ENCODE data around the gene PRDM4.

Gene PRDM4

DNA sequence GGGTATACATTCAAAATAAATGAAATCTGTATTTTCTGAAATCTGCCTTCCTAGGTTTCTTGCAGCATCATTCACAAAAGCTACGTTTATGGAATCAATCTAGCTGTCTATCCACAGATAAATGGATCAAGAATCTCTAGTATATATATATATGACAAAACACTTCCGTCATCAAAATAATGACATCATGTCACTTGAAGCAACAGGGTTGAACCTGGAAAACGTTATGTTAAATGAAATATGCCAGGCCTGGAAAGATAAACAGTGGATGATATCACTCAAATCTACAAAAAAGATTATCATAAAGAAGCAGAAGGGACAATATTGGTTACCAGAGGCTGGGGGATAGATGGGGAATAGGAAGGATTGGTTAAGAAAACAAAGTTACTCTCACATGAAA is 42.2 kb upstream of the PRDM4 start:
- Histone ChIP-seq H3K36me3 (ENCODE audit: control insufficient read depth in 2 of 2, insufficient read depth in 1 of 2, low read length in 2 of 2) (no peaks in the 10 kb centered on the region), H3K27ac (ENCODE audit: extremely low read depth, low read depth, low read length) (no peak overlapping the region), H3K4me1 (ENCODE audit: control insufficient read depth, insufficient read depth, low read length) (no peaks in the 10 kb centered on the region), H3K9me3 (ENCODE audit: control insufficient read depth, insufficient read depth, low read depth, low read length) (no peaks in the 10 kb centered on the region), H3K4me3 (ENCODE audit: low read depth, low read length) (no peak overlapping the region)
- CTCF ChIA-PET: no interaction called here
- POLR2A ChIA-PET: no interaction called here
- TF ChIP-seq SCRT2 (tag by site-specific recombination; IDR thresholded peaks at IDR 0.05): peak; percentile 78
- no peak for TF ChIP-seq ZNF214 (tag by site-specific recombination; IDR thresholded peaks at IDR 0.05; ENCODE audit: borderline replicate concordance)
- TF ChIP-seq, protein P1, sequence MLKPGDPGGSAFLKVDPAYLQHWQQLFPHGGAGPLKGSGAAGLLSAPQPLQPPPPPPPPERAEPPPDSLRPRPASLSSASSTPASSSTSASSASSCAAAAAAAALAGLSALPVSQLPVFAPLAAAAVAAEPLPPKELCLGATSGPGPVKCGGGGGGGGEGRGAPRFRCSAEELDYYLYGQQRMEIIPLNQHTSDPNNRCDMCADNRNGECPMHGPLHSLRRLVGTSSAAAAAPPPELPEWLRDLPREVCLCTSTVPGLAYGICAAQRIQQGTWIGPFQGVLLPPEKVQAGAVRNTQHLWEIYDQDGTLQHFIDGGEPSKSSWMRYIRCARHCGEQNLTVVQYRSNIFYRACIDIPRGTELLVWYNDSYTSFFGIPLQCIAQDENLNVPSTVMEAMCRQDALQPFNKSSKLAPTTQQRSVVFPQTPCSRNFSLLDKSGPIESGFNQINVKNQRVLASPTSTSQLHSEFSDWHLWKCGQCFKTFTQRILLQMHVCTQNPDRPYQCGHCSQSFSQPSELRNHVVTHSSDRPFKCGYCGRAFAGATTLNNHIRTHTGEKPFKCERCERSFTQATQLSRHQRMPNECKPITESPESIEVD (tag by site-specific recombination; IDR thresholded peaks at IDR 0.05): peak; percentile 18; the same call in 1 of the 2 replicates
- peak; percentile 72 for TF ChIP-seq ZNF629 (tag by site-specific recombination; IDR thresholded peaks at IDR 0.05)
- no peak for TF ChIP-seq ZNF202 (tag by site-specific recombination; IDR thresholded peaks at IDR 0.05; ENCODE audit: borderline replicate concordance)
- TF ChIP-seq, protein P2, sequence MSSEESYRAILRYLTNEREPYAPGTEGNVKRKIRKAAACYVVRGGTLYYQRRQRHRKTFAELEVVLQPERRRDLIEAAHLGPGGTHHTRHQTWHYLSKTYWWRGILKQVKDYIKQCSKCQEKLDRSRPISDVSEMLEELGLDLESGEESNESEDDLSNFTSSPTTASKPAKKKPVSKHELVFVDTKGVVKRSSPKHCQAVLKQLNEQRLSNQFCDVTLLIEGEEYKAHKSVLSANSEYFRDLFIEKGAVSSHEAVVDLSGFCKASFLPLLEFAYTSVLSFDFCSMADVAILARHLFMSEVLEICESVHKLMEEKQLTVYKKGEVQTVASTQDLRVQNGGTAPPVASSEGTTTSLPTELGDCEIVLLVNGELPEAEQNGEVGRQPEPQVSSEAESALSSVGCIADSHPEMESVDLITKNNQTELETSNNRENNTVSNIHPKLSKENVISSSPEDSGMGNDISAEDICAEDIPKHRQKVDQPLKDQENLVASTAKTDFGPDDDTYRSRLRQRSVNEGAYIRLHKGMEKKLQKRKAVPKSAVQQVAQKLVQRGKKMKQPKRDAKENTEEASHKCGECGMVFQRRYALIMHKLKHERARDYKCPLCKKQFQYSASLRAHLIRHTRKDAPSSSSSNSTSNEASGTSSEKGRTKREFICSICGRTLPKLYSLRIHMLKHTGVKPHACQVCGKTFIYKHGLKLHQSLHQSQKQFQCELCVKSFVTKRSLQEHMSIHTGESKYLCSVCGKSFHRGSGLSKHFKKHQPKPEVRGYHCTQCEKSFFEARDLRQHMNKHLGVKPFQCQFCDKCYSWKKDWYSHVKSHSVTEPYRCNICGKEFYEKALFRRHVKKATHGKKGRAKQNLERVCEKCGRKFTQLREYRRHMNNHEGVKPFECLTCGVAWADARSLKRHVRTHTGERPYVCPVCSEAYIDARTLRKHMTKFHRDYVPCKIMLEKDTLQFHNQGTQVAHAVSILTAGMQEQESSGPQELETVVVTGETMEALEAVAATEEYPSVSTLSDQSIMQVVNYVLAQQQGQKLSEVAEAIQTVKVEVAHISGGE (tag by site-specific recombination; conservative IDR thresholded peaks at IDR 0.05; ENCODE audit: low read depth): no peak
- TF ChIP-seq ZSCAN23 (tag by site-specific recombination; IDR thresholded peaks at IDR 0.05): no peak
- no peak for TF ChIP-seq ZNF433 (tag by site-specific recombination; IDR thresholded peaks at IDR 0.05; ENCODE audit: low read depth)
- TF ChIP-seq, protein P3, sequence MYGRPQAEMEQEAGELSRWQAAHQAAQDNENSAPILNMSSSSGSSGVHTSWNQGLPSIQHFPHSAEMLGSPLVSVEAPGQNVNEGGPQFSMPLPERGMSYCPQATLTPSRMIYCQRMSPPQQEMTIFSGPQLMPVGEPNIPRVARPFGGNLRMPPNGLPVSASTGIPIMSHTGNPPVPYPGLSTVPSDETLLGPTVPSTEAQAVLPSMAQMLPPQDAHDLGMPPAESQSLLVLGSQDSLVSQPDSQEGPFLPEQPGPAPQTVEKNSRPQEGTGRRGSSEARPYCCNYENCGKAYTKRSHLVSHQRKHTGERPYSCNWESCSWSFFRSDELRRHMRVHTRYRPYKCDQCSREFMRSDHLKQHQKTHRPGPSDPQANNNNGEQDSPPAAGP (tag by site-specific recombination; IDR thresholded peaks at IDR 0.05): no peak
- no peak for TF ChIP-seq BCL11B (tag by site-specific recombination; IDR thresholded peaks at IDR 0.05; ENCODE audit: low read depth)
- no peak for TF ChIP-seq ZNF155 (tag by site-specific recombination; IDR thresholded peaks at IDR 0.05)
- TF ChIP-seq, protein P4, sequence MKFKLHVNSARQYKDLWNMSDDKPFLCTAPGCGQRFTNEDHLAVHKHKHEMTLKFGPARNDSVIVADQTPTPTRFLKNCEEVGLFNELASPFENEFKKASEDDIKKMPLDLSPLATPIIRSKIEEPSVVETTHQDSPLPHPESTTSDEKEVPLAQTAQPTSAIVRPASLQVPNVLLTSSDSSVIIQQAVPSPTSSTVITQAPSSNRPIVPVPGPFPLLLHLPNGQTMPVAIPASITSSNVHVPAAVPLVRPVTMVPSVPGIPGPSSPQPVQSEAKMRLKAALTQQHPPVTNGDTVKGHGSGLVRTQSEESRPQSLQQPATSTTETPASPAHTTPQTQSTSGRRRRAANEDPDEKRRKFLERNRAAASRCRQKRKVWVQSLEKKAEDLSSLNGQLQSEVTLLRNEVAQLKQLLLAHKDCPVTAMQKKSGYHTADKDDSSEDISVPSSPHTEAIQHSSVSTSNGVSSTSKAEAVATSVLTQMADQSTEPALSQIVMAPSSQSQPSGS (tag by site-specific recombination; IDR thresholded peaks at IDR 0.05; ENCODE audit: low read depth): peak; percentile 85
- TF ChIP-seq ZNF140 (tag by site-specific recombination; IDR thresholded peaks at IDR 0.05): no peak

DNA sequence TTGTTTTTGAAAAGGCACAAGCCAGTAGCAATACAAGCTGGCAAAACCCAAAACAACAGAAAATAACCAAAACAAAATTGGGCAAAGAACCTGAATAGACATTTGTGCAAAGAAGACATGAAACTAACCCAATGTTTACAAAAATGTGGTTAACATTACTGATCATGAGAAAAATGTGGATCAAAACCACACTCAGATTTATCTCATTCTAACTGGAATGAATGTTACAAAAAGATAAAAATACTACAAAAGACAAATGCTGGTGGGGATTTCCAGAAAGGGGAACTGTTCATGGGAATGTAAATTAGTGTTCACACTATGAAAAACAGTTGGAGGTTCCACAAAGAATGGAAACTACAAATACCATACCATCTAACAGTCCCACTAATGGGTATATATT is 40.2 kb upstream of the PRDM4 start:
- CTCF ChIA-PET: interaction anchor here (0.5 kb wide), 1 partner anchor 16 kb away, joined by 3 read pairs; no protein-coding TSS in a partner anchor
- Histone ChIP-seq H3K27ac (ENCODE audit: extremely low read depth, low read depth, low read length) (no peak overlapping the region), H3K36me3 (ENCODE audit: control insufficient read depth in 2 of 2, insufficient read depth in 1 of 2, low read length in 2 of 2) (no peaks in the 10 kb centered on the region), H3K4me3 (ENCODE audit: low read depth, low read length) (no peak overlapping the region), H3K4me1 (ENCODE audit: control insufficient read depth, insufficient read depth, low read length) (no peaks in the 10 kb centered on the region), H3K9me3 (ENCODE audit: control insufficient read depth, insufficient read depth, low read depth, low read length) (no peaks in the 10 kb centered on the region)
- POLR2A ChIA-PET: no interaction called here
- TF ChIP-seq, protein P5, sequence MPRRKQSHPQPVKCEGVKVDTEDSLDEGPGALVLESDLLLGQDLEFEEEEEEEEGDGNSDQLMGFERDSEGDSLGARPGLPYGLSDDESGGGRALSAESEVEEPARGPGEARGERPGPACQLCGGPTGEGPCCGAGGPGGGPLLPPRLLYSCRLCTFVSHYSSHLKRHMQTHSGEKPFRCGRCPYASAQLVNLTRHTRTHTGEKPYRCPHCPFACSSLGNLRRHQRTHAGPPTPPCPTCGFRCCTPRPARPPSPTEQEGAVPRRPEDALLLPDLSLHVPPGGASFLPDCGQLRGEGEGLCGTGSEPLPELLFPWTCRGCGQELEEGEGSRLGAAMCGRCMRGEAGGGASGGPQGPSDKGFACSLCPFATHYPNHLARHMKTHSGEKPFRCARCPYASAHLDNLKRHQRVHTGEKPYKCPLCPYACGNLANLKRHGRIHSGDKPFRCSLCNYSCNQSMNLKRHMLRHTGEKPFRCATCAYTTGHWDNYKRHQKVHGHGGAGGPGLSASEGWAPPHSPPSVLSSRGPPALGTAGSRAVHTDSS (tag by site-specific recombination; IDR thresholded peaks at IDR 0.05): no peak
- TF ChIP-seq ZNF366 (tag by site-specific recombination; conservative IDR thresholded peaks at IDR 0.05) (no peak), ZNF202 (tag by site-specific recombination; IDR thresholded peaks at IDR 0.05; ENCODE audit: borderline replicate concordance) (no peak), ZNF423 (tag by site-specific recombination; IDR thresholded peaks at IDR 0.05) (no peak), ZIC2 (tag by site-specific recombination; IDR thresholded peaks at IDR 0.05) (no peak), MEIS1 (CRISPR knock-in tag; IDR thresholded peaks at IDR 0.05; ENCODE audit: borderline replicate concordance) (no peak), ZNF785 (tag by site-specific recombination; IDR thresholded peaks at IDR 0.05) (no peak), ZNF707 (tag by site-specific recombination; IDR thresholded peaks at IDR 0.05) (no peak), ZNF266 (tag by site-specific recombination; IDR thresholded peaks at IDR 0.05; ENCODE audit: low read depth) (no peak)
- TF ChIP-seq, protein P6, sequence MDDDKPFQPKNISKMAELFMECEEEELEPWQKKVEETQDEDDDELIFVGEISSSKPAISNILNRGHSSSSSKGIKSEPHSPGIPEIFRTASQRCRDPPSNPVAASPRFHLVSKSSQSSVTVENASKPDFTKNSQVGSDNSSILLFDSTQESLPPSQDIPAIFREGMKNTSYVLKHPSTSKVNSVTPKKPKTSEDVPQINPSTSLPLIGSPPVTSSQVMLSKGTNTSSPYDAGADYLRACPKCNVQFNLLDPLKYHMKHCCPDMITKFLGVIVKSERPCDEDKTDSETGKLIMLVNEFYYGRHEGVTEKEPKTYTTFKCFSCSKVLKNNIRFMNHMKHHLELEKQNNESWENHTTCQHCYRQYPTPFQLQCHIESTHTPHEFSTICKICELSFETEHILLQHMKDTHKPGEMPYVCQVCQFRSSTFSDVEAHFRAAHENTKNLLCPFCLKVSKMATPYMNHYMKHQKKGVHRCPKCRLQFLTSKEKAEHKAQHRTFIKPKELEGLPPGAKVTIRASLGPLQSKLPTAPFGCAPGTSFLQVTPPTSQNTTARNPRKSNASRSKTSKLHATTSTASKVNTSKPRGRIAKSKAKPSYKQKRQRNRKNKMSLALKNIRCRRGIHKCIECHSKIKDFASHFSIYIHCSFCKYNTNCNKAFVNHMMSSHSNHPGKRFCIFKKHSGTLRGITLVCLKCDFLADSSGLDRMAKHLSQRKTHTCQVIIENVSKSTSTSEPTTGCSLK (tag by site-specific recombination; IDR thresholded peaks at IDR 0.05): no peak

Measured in HEK293 (cell line).